HEK293 (cell line): ENCODE results near the gene FYB1.
"Not testable (repeated sequence)": the region's sequence is repeated elsewhere in the genome, so short reads cannot be mapped to it uniquely, and the experiment has no call there.

Experiments used
- CTCF ChIA-PET: fragments of 350-600 bp; formaldehyde crosslinking; extraction: SDS; loops from one replicate; lab custom pipeline; 2021; ENCODE audit warnings: antibody characterized with exemption; lab: Yijun Ruan, JAX
- POLR2A ChIA-PET: fragments of 300-600 bp; formaldehyde crosslinking; extraction: SDS; loops from one replicate; lab custom pipeline; 2020; ENCODE audit warnings: antibody characterized with exemption, inconsistent platforms; lab: Yijun Ruan, JAX
- H3K27ac ChIP-seq: fragments of 200-500 bp; sonication (Bioruptor generic); 2 replicates; pipeline ENCODE4 v1.5.1; 2014; ENCODE audit warnings: low read depth, low read length, control low read depth, inconsistent platforms; ENCODE audit errors: extremely low read depth
- H3K36me3 ChIP-seq, 2 experiments: fragments of 200-500 bp in 1 of 2; sonication (Bioruptor generic) in 1 of 2; 1 replicate in 1 of 2; 2 replicates in 1 of 2; pipeline ENCODE4 v1.5.1; 2014 to 2017; ENCODE audit warnings: inconsistent platforms in 2 of 2, low read length in 2 of 2; ENCODE audit not compliant: control insufficient read depth in 2 of 2, insufficient read depth in 1 of 2
- H3K4me1 ChIP-seq: fragments of 200-500 bp; sonication (Bioruptor generic); 2 replicates; pipeline ENCODE4 v1.5.1; 2014; ENCODE audit warnings: mild to moderate bottlenecking, low read length, inconsistent platforms; ENCODE audit not compliant: control insufficient read depth, insufficient read depth
- H3K4me3 ChIP-seq: 2 replicates; pipeline ENCODE4 v1.5.1; 2011; ENCODE audit warnings: low read depth, mild to moderate bottlenecking, control low read depth, low read length, moderate library complexity
- H3K9me3 ChIP-seq: fragments of 200-500 bp; sonication (Bioruptor generic); 2 replicates; pipeline ENCODE4 v1.5.1; 2014; ENCODE audit warnings: low read depth, low read length, inconsistent platforms; ENCODE audit not compliant: control insufficient read depth, insufficient read depth
- BCL11A ChIP-seq: fragments of 450-650 bp; formaldehyde crosslinking; IDR thresholded peaks from 2 replicates; pipeline ENCODE4 v1.5.1; 2016; ENCODE audit warnings: low read depth, missing biosample characterization, missing genetic modification characterization
- EGR2 ChIP-seq: fragments of 450-650 bp; formaldehyde crosslinking; IDR thresholded peaks from 2 replicates; pipeline ENCODE4 v1.5.1; 2016; ENCODE audit warnings: low read depth, missing biosample characterization, missing genetic modification characterization
- GLIS2 ChIP-seq: fragments of 450-650 bp; formaldehyde crosslinking; IDR thresholded peaks from 2 replicates; pipeline ENCODE4 v1.5.1; 2016; ENCODE audit warnings: missing biosample characterization, missing genetic modification characterization
- KLF1 ChIP-seq: fragments of 450-650 bp; formaldehyde crosslinking; IDR thresholded peaks from 2 replicates; pipeline ENCODE4 v1.5.1; 2016; ENCODE audit warnings: missing biosample characterization, missing genetic modification characterization
- KLF16 ChIP-seq: fragments of 450-650 bp; formaldehyde crosslinking; IDR thresholded peaks from 2 replicates; pipeline ENCODE4 v1.5.1; 2017; ENCODE audit warnings: missing biosample characterization, missing genetic modification characterization
- MEIS1 ChIP-seq: sonication (generic); formaldehyde crosslinking; IDR thresholded peaks from 2 replicates; pipeline ENCODE4 v1.8.1; 2022; ENCODE audit warnings: missing genetic modification reagents, mild to moderate bottlenecking, borderline replicate concordance
- WT1 ChIP-seq: fragments of 450-650 bp; formaldehyde crosslinking; IDR thresholded peaks from 2 replicates; pipeline ENCODE4 v1.5.1; 2016; ENCODE audit warnings: missing biosample characterization, missing genetic modification characterization
- ZBTB17 ChIP-seq: fragments of 450-650 bp; formaldehyde crosslinking; IDR thresholded peaks from 2 replicates; pipeline ENCODE4 v1.5.1; 2016; ENCODE audit warnings: missing biosample characterization, missing genetic modification characterization
- ZNF10 ChIP-seq: fragments of 450-650 bp; formaldehyde crosslinking; IDR thresholded peaks from 2 replicates; pipeline ENCODE4 v1.5.1; 2017; ENCODE audit warnings: missing biosample characterization, missing genetic modification characterization
- ZNF114 ChIP-seq: fragments of 450-650 bp; formaldehyde crosslinking; IDR thresholded peaks from 2 replicates; pipeline ENCODE4 v1.5.0; 2017; ENCODE audit warnings: missing biosample characterization, missing genetic modification characterization
- ZNF132 ChIP-seq: fragments of 450-650 bp; formaldehyde crosslinking; IDR thresholded peaks from 2 replicates; pipeline ENCODE4 v1.5.1; 2017; ENCODE audit warnings: missing biosample characterization, missing genetic modification characterization, borderline replicate concordance
- ZNF146 ChIP-seq: fragments of 450-650 bp; formaldehyde crosslinking; IDR thresholded peaks from 2 replicates; pipeline ENCODE4 v1.5.1; 2016; ENCODE audit warnings: missing biosample characterization, missing genetic modification characterization
- ZNF239 ChIP-seq: fragments of 450-650 bp; formaldehyde crosslinking; IDR thresholded peaks from 2 replicates; pipeline ENCODE4 v1.5.1; 2016; ENCODE audit warnings: missing biosample characterization, missing genetic modification characterization
- ZNF335 ChIP-seq: fragments of 450-650 bp; formaldehyde crosslinking; conservative IDR thresholded peaks from 2 replicates; pipeline ENCODE4 v1.5.1; 2016; ENCODE audit warnings: missing biosample characterization, missing genetic modification characterization
- ZNF433 ChIP-seq: fragments of 450-650 bp; formaldehyde crosslinking; IDR thresholded peaks from 2 replicates; pipeline ENCODE4 v1.5.1; 2016; ENCODE audit warnings: missing biosample characterization, missing genetic modification characterization, low read depth
- ZNF561 ChIP-seq: fragments of 450-650 bp; IDR thresholded peaks from 2 replicates; pipeline ENCODE4 v1.5.1; 2018; ENCODE audit warnings: missing biosample characterization, missing genetic modification characterization, borderline replicate concordance
- ZNF660 ChIP-seq: fragments of 450-650 bp; IDR thresholded peaks from 2 replicates; pipeline ENCODE4 v1.5.1; 2018; ENCODE audit warnings: missing biosample characterization, mild to moderate bottlenecking, missing genetic modification characterization

The FYB1 gene

DNA sequence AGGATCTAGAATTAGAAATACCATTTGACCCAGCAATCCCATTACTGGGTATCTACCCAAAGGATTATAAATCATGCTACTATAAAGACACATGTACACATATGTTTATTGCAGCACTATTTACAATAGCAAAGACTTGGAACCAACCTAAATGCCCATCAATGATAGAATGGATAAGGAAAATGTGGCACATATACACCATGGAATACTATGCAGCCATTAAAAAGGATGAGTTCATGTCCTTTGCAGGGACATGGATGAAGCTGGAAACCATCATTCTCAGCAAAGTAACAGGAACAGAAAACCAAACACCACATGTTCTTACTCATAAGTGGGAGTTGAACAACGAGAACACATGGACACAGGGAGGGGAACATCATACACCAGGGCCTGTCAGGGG lies 15.1 kb upstream of the FYB1 start:
- POLR2A ChIA-PET, CTCF ChIA-PET, H3K36me3 ChIP-seq, H3K9me3 ChIP-seq: not testable (repeated sequence)
- peak; percentile 65 for TF ChIP-seq ZNF146
- TF ChIP-seq, all 188 proteins: peak for 1; not testable (repeated sequence) for 187
- not testable (repeated sequence) for H3K4me3 ChIP-seq, H3K4me1 ChIP-seq, H3K27ac ChIP-seq

DNA sequence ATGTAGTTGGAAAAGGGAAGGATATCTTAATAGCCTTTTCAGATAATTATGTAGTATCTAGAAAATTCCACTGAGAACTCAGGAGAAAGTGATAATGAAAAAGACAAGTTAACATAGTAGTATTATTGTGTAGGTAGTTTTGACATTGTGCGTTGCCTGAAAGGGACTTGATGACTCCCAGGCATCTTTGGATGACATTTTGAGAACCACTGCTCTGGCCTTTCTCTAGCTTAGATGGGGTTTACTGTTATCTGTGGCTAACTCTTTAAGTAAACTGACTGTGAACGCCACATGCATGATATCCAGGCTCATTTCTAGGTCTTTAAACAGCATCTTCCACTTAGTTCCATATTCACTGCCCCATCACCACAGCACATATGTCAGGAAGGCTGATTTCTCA lies 14.4 kb upstream of the FYB1 start:
- Histone ChIP-seq H3K9me3 (no peaks in the 10 kb centered on the region), H3K4me1 (no peaks in the 10 kb centered on the region; the same call in 1 of the 2 replicates), H3K4me3 (no peak overlapping the region), H3K36me3 (no peaks in the 10 kb centered on the region), H3K27ac (no peak overlapping the region)
- ChIA-PET CTCF (no interaction called here), POLR2A (no interaction called here)
- TF ChIP-seq ZNF660 (tag by site-specific recombination), result no peak

DNA sequence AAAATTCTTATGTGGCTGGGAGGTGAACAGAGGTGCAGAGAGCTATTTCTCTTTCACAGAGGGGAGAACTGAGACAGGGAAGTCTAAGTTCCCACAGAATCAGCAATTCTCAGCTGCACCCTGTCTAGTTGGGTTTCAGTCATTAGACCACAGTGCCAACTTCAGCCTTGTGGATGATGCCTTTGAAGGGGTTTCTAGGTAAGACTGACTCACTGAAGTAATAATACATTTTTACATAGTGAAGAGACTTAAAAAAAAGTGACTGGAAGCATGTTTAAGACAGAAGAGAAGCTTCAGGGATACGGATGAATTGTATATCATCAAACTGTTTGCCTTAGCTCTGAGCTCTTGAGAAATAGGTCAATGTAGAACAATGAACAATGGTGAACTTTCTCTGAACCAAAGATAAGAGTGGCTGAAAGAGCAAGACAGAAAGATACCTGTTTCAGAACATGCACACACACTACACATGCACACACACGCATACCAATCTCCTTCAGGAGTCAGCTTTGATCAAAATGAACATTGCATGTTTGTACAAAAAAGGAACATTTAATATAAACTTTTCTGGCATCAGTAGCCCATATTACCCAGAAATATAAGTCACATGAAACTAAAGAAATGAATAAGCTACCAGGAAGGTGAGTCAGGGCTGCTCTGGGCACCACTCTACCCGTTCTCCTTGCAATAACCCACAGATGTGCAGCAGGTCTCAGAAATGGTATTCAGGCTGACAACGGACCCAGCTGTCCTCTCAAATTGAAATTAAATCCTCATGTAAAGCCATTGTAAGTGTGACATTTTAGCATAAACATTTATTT lies 12.6 kb upstream of the FYB1 start:
- H3K36me3 ChIP-seq, result no peaks in the 10 kb centered on the region
- H3K9me3 ChIP-seq, result no peaks in the 10 kb centered on the region
- ChIA-PET POLR2A (no interaction called here), CTCF (interaction anchor here (0.7 to 4.6 kb wide), 2 partner anchors 15 to 75 kb away, joined by 3 to 28 read pairs; no protein-coding TSS in a partner anchor)
- no peak overlapping the region for H3K27ac ChIP-seq
- TF ChIP-seq ZNF114 (tag by site-specific recombination) (no peak), BCL11A (tag by site-specific recombination) (no peak), EGR2 (no peak), ZNF239 (tag by site-specific recombination) (no peak), MEIS1 (CRISPR knock-in tag) (no peak), ZNF335 (tag by site-specific recombination) (no peak), ZNF561 (no peak), ZNF10 (tag by site-specific recombination) (no peak), ZNF433 (no peak)
- H3K4me3 ChIP-seq, result no peak overlapping the region
- H3K4me1 ChIP-seq, result no peaks in the 10 kb centered on the region

DNA sequence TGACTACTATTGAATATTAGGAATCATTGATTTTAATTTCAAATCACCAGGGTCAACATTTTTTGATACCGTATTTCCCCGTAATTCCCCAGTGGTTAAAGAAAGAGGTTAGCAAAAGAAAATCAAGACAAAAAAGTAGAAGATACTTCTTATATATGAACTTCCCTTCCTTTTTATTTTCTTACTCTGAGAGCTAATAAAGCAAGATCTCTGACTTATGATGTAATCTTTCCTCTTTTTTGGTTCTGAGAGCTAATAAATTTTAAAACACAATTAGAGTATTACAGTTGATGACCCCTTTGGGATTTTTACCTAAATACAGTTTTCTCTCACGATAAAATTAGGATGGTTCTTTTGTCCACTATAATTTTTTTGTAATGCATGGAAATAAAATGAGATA lies 9.2 kb upstream of the FYB1 start:
- Histone ChIP-seq H3K36me3 (no peaks in the 10 kb centered on the region), H3K4me1 (no peaks in the 10 kb centered on the region), H3K27ac (no peak overlapping the region), H3K4me3 (no peak overlapping the region), H3K9me3 (no peaks in the 10 kb centered on the region)
- POLR2A ChIA-PET, result no interaction called here
- no peak for TF ChIP-seq KLF16 (tag by site-specific recombination)
- no peak for TF ChIP-seq GLIS2
- no peak for TF ChIP-seq ZNF561
- no peak for TF ChIP-seq KLF1 (tag by site-specific recombination)
- no peak for TF ChIP-seq ZBTB17
- CTCF ChIA-PET, result interaction anchor here (2.0 to 4.6 kb wide), 2 partner anchors 11 to 343 kb away, joined by 9 to 28 read pairs; no protein-coding TSS in a partner anchor

DNA sequence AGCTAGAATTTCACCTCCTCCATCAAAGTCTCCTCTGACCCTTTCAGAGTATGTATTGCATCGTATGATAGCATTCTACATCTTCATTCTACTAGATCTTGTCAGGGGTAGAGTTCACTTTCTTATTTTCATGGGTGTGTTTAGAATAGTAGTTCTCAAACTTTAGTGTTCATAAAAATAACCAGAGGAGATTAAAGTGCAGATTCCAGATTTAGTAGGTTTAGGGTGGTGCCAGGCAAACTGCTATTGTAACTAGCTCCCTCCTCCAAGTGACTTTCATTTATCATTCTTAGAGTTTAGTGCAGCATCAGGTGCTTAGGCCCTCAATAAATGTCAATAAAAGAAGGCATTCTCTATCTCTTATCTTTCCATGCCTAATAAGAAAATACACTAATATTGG lies 7.2 kb upstream of the FYB1 start:
- ChIA-PET POLR2A (no interaction called here), CTCF (interaction anchor here (2.2 kb wide), 1 partner anchor 8 kb away, joined by 12 read pairs; no protein-coding TSS in a partner anchor)
- Histone ChIP-seq H3K4me3 (no peak overlapping the region), H3K27ac (no peak overlapping the region), H3K9me3 (no peaks in the 10 kb centered on the region)
- no peak for TF ChIP-seq ZNF132 (tag by site-specific recombination)
- no peak for TF ChIP-seq WT1 (tag by site-specific recombination)
- TF ChIP-seq, all 188 proteins: peak for 0
- H3K36me3 ChIP-seq, result no peaks in the 10 kb centered on the region
- no peaks in the 10 kb centered on the region for H3K4me1 ChIP-seq
